Measurements from ENCODE around the gene CNTD1. TPM values are rescaled to one million over a fixed set of nuclear protein-coding genes. Genes with fewer than 3 reads are reported as not detected.

Gene CNTD1
- total RNA-seq, 2 donors from 2014 or later: not detected

- no peak overlapping the region for H3K9ac ChIP-seq (ENCODE audit: extremely low read depth, low read length, poor library complexity, severe bottlenecking)
- no peak overlapping the region for H3K27ac ChIP-seq (ENCODE audit: low read depth, low read length)
- H3K36me3 Mint-ChIP-seq (ENCODE audit: low read depth): peaks cover 14% of the 10 kb centered on the region
- H3K4me3 ChIP-seq (ENCODE audit: low read length): no peak overlapping the region
- H3K27me3 ChIP-seq (ENCODE audit: control insufficient read depth, insufficient read depth, low read length, poor library complexity, severe bottlenecking): no peaks in the 10 kb centered on the region
- H3K27ac Mint-ChIP-seq: no peak overlapping the region
- 96 to 100% methylated on average over 1 of the region's 1 CpG for WGBS, 2 experiments (ENCODE audit: insufficient coverage in 1 of 2, insufficient read length in 1 of 2)
- H3K36me3 ChIP-seq (ENCODE audit: control insufficient read depth, insufficient read depth, low read length): peaks cover 12% of the 10 kb centered on the region
- no peaks in the 10 kb centered on the region for H3K9me3 Mint-ChIP-seq
- H3K9me3 ChIP-seq (ENCODE audit: control insufficient read depth, low read length): no peaks in the 10 kb centered on the region
- TF ChIP-seq CTCF (conservative IDR thresholded peaks at IDR 0.05): no peak
- peaks cover 11% of the 10 kb centered on the region for H3K27me3 Mint-ChIP-seq (ENCODE audit: insufficient read depth)
- H3K4me1 ChIP-seq (ENCODE audit: control insufficient read depth, insufficient read depth, low read length): peaks cover 3% of the 10 kb centered on the region
- peaks cover 22% of the 10 kb centered on the region for H3K4me1 Mint-ChIP-seq
- DNase-seq: no peak
- no peak overlapping the region for H3K4me3 Mint-ChIP-seq
These were observed 6.3 kb downstream of the CNTD1 start for GRCh38 chr17:42804918-42805367.

DNA sequence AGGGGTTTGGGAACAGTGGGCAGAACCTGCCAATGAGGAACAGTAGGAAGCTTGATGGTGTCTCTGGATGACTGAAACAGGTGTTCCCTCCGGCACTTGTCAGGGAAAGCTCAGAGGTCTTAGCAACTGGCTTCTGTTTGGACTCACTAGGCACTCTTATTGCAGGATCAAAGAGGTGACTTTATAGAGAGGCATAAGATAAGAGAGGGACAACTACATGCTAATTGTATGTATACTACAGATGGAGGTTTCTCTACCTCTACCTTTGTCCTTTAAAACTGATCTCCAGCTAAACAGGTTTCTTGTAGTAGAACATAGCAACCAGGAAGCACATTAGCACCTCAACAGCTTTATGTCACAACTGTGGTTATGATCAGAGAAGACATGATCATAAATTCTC, 7.6 kb downstream of the CNTD1 start:
- peaks cover 23% of the 10 kb centered on the region for H3K36me3 Mint-ChIP-seq (ENCODE audit: low read depth)
- 89% methylated on average over 1 of the region's 1 CpG; no CpG with 5 or more reads in 1 of the 2 experiments for whole genome bisulfite sequencing, 2 experiments (ENCODE audit: insufficient coverage in 1 of 2, insufficient read length in 1 of 2)
- no peak for DNase-seq
- peaks cover 3% of the 10 kb centered on the region for H3K4me1 ChIP-seq (ENCODE audit: control insufficient read depth, insufficient read depth, low read length)
- H3K9me3 ChIP-seq (ENCODE audit: control insufficient read depth, low read length): no peaks in the 10 kb centered on the region
- no peaks in the 10 kb centered on the region for H3K27me3 Mint-ChIP-seq (ENCODE audit: insufficient read depth)
- no peak overlapping the region for H3K27ac ChIP-seq (ENCODE audit: low read depth, low read length)
- H3K4me1 Mint-ChIP-seq: peaks cover 22% of the 10 kb centered on the region
- no peaks in the 10 kb centered on the region for H3K9me3 Mint-ChIP-seq
- H3K4me3 Mint-ChIP-seq: no peak overlapping the region
- no peak overlapping the region for H3K27ac Mint-ChIP-seq
- no peaks in the 10 kb centered on the region for H3K27me3 ChIP-seq (ENCODE audit: control insufficient read depth, insufficient read depth, low read length, poor library complexity, severe bottlenecking)
- H3K4me3 ChIP-seq (ENCODE audit: low read length): no peak overlapping the region
- TF ChIP-seq CTCF (conservative IDR thresholded peaks at IDR 0.05): no peak
- H3K36me3 ChIP-seq (ENCODE audit: control insufficient read depth, insufficient read depth, low read length): peaks cover 25% of the 10 kb centered on the region
- no peak overlapping the region for H3K9ac ChIP-seq (ENCODE audit: extremely low read depth, low read length, poor library complexity, severe bottlenecking)

GRCh38 chr17:42809250-42809649, 10.6 kb downstream of the CNTD1 start:
- Mint-ChIP-seq H3K36me3 (ENCODE audit: low read depth) (peaks cover 37% of the 10 kb centered on the region), H3K9me3 (no peaks in the 10 kb centered on the region), H3K4me1 (no peaks in the 10 kb centered on the region), H3K27me3 (ENCODE audit: insufficient read depth) (no peaks in the 10 kb centered on the region), H3K4me3 (no peak overlapping the region), H3K27ac (no peak overlapping the region)
- WGBS, 2 experiments (ENCODE audit: insufficient coverage in 1 of 2, insufficient read length in 1 of 2): 91 to 100% methylated on average over 3 of the region's 3 CpGs
- H3K4me3 ChIP-seq (ENCODE audit: low read length): no peak overlapping the region
- peaks cover 41% of the 10 kb centered on the region for H3K36me3 ChIP-seq (ENCODE audit: control insufficient read depth, insufficient read depth, low read length)
- H3K9me3 ChIP-seq (ENCODE audit: control insufficient read depth, low read length): no peaks in the 10 kb centered on the region
- no peaks in the 10 kb centered on the region for H3K4me1 ChIP-seq (ENCODE audit: control insufficient read depth, insufficient read depth, low read length)
- DNase-seq: no peak
- H3K27ac ChIP-seq (ENCODE audit: low read depth, low read length): no peak overlapping the region
- no peak overlapping the region for H3K9ac ChIP-seq (ENCODE audit: extremely low read depth, low read length, poor library complexity, severe bottlenecking)
- no peak for TF ChIP-seq CTCF (conservative IDR thresholded peaks at IDR 0.05)
- H3K27me3 ChIP-seq (ENCODE audit: control insufficient read depth, insufficient read depth, low read length, poor library complexity, severe bottlenecking): no peaks in the 10 kb centered on the region
